ENCODE data around the gene ASB11.
A peak's percentile ranks its signal among the peaks of the same experiment; 100 is the strongest.
"Not testable (repeated sequence)": the region's sequence is repeated elsewhere in the genome, so short reads cannot be mapped to it uniquely, and the experiment has no call there.

The ASB11 gene

GRCh38 chrX:15305899-15306298 is 9.5 kb downstream of the ASB11 start:
- DNase-seq (ENCODE audit: low spot score), result not testable (repeated sequence)

- DNase-seq (ENCODE audit: low spot score), result peak; percentile 57
Measured at GRCh38 chrX:15301924-15302323, 13.5 kb downstream of the ASB11 start.

- DNase-seq (ENCODE audit: low spot score), result peak; percentile 36
Measured at GRCh38 chrX:15299941-15300851, 15.2 kb downstream of the ASB11 start.

GRCh38 chrX:15298780-15299179 is 16.7 kb downstream of the ASB11 start:
- DNase-seq (ENCODE audit: low spot score), result no peak

GRCh38 chrX:15298201-15298600 is 17.2 kb downstream of the ASB11 start:
- no peak for DNase-seq (ENCODE audit: low spot score)

GRCh38 chrX:15293451-15293850 is 22.0 kb downstream of the ASB11 start:
- DNase-seq (ENCODE audit: low spot score), result no peak

- DNase-seq (ENCODE audit: low spot score), result no peak
Measured at GRCh38 chrX:15292861-15293260, 22.6 kb downstream of the ASB11 start.

- DNase-seq (ENCODE audit: low spot score), result no peak
Measured at GRCh38 chrX:15277604-15278003, 37.8 kb downstream of the ASB11 start.

GRCh38 chrX:15274946-15275345 is 40.5 kb downstream of the ASB11 start:
- DNase-seq (ENCODE audit: low spot score), result no peak

- not testable (repeated sequence) for DNase-seq (ENCODE audit: low spot score)
Measured at GRCh38 chrX:15273275-15273674, 42.2 kb downstream of the ASB11 start.

- DNase-seq (ENCODE audit: low spot score), result no peak
Measured at GRCh38 chrX:15271757-15272156, 43.7 kb downstream of the ASB11 start.

GRCh38 chrX:15269618-15270521 is 45.6 kb downstream of the ASB11 start, which contains the start of gene ASB9:
Gene ASB9 (minus strand): TSS chrX:15270083. CDS start chrX:15269874, 209 bp downstream.
- no peak for DNase-seq (ENCODE audit: low spot score)

GRCh38 chrX:15269120-15269519 is 46.3 kb downstream of the ASB11 start:
- no peak for DNase-seq (ENCODE audit: low spot score)

- no peak for DNase-seq (ENCODE audit: low spot score)
Measured at GRCh38 chrX:15254852-15255251, 60.6 kb downstream of the ASB11 start.

GRCh38 chrX:15245896-15246295 is 69.5 kb downstream of the ASB11 start:
- no peak for DNase-seq (ENCODE audit: low spot score)

- no peak for DNase-seq (ENCODE audit: low spot score)
Measured at GRCh38 chrX:15244421-15244820, 71.0 kb downstream of the ASB11 start.

GRCh38 chrX:15242899-15243555 is 72.4 kb downstream of the ASB11 start:
- peak; percentile 51 for DNase-seq (ENCODE audit: low spot score)

GRCh38 chrX:15241301-15241700 is 74.1 kb downstream of the ASB11 start:
- no peak for DNase-seq (ENCODE audit: low spot score)

- no peak for DNase-seq (ENCODE audit: low spot score)
Measured at GRCh38 chrX:15240414-15240813, 75.0 kb downstream of the ASB11 start.

GRCh38 chrX:15236146-15236545 is 79.3 kb downstream of the ASB11 start:
- no peak for DNase-seq (ENCODE audit: low spot score)

GRCh38 chrX:15235001-15235400 is 80.4 kb downstream of the ASB11 start:
- DNase-seq (ENCODE audit: low spot score), result no peak

- DNase-seq (ENCODE audit: low spot score), result no peak
Measured at GRCh38 chrX:15233416-15234015, 81.9 kb downstream of the ASB11 start.

Data from activated CD4-positive, alpha-beta T cell treated with anti-CD3 and anti-CD28 coated beads, Interleukin-2, Interleukin-4, amounts not matched to agents 100 ng/mL and 50 ng/mL, durations not matched to agents 16 hours and 8 hours (primary cell).